G401.6 (cell line): ENCODE results near the gene SNAP29.
"Not testable (repeated sequence)": the region's sequence is repeated elsewhere in the genome, so short reads cannot be mapped to it uniquely, and the experiment has no call there.

ENCODE experiments used
- FAIRE-seq: peaks from 2 replicates; lab custom pipeline; 2012; peaks lifted over from hg19 to GRCh38; lab: Jason Lieb, UNC

Gene SNAP29

DNA sequence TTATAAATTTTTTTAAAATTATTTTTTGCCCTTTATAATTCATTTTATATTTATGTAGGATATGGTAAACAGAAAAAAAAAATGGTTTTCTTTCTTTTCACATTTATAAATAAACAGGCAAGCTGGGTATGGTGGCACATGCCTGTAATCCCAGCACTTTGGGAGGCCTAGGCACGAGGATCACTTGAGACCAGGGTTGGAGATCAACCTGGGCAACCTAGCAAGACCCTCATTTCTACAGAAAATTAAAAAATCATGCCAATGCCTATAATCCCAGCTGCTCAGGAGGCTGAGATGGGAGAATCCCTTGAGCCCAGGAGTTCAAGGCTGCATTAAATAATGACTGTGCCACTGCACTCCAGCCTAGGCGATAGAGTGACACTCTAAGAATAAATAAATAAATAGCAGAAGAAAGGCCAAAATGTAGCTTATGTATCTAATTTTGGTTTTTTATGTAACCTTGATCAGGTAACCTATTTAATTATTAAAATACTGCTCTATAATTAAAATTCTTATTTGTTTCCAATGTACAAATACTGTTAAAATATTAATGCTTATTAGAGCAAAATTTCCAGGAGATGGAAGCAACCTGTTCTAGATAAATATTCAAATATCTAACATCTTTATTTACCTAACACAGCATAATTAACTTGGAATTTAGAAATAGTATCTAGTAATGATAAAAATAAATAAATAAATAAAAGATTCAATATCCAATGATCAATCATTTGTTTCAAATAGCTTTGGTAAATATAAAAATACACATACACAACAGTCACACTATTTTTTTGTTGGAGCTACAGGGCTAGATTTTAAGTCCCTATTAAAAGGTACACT is 21.6 kb upstream of the SNAP29 start:
- FAIRE-seq = peak; percentile 36

DNA sequence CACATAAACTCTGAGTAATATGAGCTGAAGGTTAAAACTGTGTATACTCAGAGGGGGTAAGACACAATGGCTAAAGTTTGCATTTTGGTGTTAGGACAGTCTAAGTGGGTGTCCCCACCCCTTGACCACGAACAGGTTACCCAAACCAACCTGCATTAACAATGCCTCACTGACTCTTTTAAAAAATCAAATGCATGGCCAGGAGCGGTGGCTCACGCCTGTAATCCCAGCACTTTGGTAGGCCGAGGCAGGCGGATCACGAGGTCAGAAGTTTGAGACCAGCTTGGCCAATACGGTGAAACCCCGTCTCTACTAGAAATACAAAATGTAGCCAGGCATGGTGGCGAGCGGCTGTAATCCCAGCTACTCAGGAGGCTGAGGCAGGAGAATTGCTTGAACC is 19.5 kb upstream of the SNAP29 start:
- not testable (repeated sequence) for FAIRE-seq

GRCh38 chr22:20839837-20840645 is 18.8 kb upstream of the SNAP29 start:
- no peak for FAIRE-seq

DNA sequence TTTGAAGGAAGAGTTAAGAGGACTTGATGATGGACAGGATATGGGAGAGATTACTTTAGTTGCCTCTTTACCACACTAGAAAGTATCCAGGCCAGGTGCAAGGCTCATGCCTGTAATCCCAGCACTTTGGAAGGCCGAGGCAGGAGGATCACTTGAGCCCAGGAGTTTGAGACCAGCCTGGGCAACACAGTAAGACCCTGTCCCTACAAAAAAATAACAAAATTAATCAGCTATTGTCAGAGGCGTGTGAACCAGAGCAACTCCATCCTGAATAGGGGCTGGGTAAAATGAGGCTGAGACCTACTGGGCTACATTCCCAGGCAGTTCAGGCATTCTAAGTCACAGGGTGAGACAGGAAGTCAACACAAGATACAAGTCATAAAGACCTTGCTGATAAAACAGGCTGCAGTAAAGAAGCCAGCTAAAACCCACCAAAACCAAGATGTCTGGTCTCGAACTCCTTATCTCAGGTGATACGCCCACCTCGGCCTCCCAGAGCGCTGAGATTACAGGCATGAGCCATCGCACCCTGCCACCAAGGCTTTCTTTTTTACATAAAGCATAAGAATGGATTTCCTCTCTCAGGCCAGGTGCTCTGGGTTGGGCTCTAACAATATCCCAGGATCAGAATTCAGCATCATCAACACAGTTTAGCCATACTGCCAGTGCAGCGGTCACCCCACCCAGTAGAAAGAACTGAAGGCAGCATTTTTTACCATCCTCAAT is 18.0 kb upstream of the SNAP29 start:
- FAIRE-seq = no peak

DNA sequence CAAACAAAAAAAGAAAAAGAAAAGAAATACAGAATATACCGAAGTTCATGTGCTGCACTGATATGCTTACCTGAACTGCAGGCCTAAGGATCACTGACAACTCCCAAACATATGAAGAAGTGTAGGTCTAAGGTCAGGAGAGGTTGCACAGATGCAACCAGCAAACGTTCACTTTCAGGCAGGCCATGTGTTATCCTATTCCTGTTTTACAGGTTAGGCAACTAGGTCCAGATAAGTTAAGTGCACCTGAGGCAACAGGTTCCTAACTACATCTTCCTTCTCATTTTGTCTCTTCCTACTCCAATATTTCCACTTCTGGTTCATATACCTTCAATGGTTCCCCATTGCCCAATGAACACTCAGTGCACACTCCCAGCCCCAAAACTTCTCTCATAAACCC is 15.3 kb upstream of the SNAP29 start:
- FAIRE-seq = no peak

DNA sequence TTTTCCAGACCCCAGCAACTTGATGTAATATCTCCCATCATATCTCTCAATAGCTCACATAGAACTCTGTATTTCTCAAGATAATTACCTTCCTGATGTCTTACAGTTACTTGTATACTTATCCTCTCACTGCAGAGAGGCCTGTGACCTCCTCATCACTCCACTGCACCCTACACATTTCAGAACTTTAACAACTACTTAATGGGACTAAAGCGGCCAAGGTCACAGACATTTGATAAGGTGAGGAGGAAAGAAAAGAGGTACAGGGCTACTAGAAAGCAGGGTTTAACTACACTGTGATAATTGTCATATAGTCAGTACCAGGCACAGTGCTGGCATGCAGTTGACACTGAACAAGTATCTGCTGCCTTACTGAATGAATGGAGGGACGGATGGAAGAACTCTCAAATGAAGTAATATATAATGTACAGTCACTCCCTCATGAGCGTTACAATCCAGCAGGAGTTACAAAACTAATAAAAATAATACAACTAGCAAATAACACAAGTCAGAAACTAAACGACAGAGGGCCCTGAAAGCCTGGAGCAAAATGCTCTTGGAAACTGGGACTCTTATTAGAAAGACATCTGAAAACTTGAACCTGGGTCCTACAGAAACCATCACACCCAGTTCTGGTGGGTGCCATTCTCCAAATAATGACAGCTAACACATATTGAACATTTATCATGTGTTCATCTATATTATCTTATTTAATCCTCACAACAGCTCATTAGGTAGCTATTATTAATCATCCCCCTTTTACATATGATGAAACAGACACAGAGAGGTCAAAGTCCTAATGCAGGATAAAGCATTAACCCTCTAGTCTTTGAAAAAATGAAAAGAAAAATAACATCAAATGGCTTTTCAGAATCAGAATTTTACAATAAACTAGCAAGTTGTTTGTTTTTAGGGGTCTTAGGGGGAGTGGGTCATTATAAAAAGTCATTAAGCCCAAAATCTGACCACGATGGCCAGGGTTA is 14.5 kb upstream of the SNAP29 start:
- FAIRE-seq = no peak

DNA sequence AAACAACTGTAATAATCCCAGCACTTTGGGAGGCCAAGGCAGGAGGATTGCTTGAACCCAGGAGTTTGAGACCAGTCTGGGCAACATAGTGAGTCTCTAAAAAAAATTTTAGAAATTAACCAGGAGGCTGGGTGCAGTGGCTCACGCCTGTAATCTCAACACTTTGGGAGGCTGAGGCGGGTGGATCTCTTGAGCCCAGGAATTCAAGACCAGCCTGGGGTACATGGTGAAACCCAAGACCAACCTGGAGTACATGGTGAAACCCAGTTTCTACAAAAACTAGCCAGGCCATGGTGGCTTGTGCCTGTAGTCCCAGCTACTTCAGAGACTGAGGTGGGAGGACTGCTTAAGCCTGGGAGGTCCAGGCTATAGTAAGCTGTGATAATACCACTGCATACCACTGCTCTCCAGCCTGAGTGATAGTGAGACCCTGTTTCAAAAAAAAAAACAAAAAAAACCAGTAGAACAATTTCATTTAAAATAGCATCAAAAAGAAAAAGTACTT is 11.4 kb upstream of the SNAP29 start:
- no peak for FAIRE-seq

GRCh38 chr22:20852076-20852475 is 6.7 kb upstream of the SNAP29 start:
- FAIRE-seq = no peak

DNA sequence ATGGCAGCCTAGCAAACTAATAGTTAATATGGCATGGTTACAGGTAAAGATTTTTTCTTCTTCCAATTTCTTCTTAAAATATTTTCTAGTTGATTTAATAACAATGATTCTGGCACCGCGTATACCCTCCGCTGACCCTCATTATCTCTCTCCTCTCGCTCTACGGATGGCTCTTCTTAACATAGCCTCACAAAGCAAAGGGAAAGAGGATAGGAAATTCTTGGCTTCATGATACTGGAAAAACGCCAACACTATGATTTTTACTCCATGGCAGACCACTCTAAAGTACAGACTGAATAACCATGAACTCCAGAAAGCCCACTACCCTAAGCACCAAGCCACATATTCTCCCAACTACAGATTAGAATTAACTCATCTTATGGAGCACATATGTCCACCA is 6.3 kb upstream of the SNAP29 start:
- no peak for FAIRE-seq

DNA sequence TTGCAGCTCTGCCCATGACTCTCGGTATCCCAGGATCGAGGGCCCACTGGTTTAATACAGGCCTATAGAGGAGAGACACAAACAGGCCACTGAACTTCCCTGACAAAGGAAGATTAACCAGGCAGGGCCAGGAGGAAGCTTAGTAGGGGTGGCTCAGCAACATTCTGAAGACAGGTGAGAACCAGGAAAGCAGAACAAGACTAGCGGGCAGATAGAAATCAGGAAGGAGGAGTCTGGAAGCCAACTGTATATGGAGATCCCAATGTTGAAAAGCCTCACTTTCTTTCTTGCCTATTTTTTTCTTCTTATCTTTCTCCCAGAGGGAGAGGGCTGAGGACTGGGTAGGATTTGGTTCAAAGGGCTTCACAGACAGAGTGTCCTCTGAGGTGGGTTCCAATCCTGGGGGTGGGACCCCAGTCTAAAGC is 5.6 kb upstream of the SNAP29 start:
- no peak for FAIRE-seq

DNA sequence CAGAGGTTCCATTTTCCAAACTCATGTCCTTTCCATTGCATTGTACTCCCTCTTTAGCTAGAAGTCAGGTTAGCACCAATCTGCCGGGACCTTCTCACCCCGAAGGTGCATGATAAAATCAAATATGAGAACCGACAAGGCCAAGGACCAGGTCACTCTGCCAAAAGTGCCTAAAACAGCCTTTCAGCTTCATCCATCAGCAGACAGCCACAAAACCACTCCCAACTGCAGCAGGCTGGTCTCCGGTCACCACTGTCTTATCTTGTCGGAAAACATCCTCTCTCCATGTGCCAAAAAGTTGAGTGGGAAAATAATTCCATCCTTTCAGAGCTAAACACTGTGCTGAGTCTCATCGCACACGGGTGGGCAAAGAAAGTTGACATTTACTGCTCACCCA is 1.6 kb upstream of the SNAP29 start:
- FAIRE-seq = no peak

GRCh38 chr22:20857838-20858614 is 781 bp upstream of the SNAP29 start:
- FAIRE-seq = peak; percentile 15

- no peak for FAIRE-seq
These were observed 808 bp downstream of the SNAP29 start for GRCh38 chr22:20859615-20860014.

- no peak for FAIRE-seq
These were observed 3.7 kb downstream of the SNAP29 start for GRCh38 chr22:20862540-20862939.

DNA sequence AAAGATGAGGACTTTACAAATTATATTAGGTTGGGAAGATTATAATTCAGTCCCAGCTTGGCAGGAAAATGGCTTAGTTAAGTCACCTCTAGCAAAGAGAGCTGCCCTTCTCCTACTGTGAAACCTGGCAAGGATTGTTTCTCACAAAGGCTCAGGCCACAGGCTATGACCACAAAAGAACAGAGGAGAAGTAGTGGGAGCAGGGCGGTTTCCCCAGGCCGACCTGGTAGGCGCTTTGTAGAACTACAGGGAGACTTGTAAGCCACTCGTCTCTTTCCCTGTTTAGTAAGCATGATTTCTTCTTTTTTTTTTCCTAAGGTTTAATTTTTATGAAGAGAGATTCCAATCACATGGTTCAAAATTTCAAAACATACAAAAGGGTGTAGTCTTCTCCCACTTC is 4.6 kb downstream of the SNAP29 start:
- no peak for FAIRE-seq

GRCh38 chr22:20864186-20864908 is 5.5 kb downstream of the SNAP29 start:
- no peak for FAIRE-seq

GRCh38 chr22:20865331-20865730 is 6.5 kb downstream of the SNAP29 start:
- no peak for FAIRE-seq

DNA sequence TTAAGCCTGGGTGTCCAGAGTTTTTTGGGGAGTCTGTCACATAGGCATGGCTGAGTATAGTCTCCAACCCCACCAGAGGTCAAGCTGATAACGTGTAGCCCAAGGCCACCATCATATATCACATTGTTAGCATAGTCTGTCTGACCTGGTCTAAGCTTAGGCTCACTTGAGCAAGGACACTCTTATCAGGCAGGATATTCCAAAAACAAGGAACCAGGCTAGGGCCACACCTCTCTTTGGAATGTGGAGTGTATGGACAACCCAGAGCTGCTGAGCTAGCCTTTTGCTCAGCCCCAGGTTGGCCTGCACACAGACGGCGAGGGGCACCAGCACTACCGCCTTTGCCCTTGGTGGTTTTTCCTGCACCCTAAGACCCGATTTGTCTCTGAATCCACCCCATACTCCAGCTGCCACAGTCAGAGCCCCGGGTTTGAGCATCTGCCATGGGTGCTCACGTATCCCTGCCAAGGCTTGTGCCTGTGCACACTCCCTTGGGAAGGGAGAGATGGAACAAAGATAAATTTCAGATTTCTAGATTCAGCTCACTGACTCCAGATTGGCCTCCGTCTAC is 7.2 kb downstream of the SNAP29 start:
- no peak for FAIRE-seq

- FAIRE-seq = no peak
These were observed 7.9 kb downstream of the SNAP29 start for GRCh38 chr22:20866736-20867135.
